HG03558 (cell line): Measurements from ENCODE around the gene LRRC4B.

Experiments used
- ATAC-seq: cut with Tn5 transposase; IDR thresholded peaks from one replicate; pipeline ENCODE4 v1.9.1; 2021; ENCODE audit warnings: moderate number of reproducible peaks; ENCODE audit not compliant: unreplicated experiment; ENCODE audit errors: extremely low read depth

The LRRC4B gene

GRCh38 chr19:50573741-50574461 is 5.7 kb upstream of the LRRC4B start:
- no peak for ATAC-seq

DNA sequence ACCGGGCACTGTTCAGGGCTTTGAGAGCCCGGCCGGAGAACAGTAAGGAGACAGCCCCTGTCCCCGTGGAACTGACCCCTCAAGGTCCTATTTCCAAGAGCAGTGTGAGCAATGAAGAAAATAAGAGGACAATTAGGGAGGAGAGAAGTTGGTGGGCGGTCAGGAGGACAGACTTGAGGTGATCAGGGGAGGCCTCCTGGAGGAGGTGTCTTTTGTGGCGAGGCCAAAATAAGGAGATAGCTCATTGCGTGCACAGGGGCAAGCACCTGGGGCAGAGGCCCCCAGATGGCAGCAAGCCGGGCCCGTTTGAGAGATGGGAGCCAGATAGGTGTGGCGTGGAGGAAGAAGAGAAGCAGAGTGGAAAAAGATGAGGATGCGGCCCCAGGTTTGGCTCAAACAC is 2.8 kb upstream of the LRRC4B start:
- ATAC-seq, result no peak

GRCh38 chr19:50569938-50570540 is 1.8 kb upstream of the LRRC4B start:
- no peak for ATAC-seq

DNA sequence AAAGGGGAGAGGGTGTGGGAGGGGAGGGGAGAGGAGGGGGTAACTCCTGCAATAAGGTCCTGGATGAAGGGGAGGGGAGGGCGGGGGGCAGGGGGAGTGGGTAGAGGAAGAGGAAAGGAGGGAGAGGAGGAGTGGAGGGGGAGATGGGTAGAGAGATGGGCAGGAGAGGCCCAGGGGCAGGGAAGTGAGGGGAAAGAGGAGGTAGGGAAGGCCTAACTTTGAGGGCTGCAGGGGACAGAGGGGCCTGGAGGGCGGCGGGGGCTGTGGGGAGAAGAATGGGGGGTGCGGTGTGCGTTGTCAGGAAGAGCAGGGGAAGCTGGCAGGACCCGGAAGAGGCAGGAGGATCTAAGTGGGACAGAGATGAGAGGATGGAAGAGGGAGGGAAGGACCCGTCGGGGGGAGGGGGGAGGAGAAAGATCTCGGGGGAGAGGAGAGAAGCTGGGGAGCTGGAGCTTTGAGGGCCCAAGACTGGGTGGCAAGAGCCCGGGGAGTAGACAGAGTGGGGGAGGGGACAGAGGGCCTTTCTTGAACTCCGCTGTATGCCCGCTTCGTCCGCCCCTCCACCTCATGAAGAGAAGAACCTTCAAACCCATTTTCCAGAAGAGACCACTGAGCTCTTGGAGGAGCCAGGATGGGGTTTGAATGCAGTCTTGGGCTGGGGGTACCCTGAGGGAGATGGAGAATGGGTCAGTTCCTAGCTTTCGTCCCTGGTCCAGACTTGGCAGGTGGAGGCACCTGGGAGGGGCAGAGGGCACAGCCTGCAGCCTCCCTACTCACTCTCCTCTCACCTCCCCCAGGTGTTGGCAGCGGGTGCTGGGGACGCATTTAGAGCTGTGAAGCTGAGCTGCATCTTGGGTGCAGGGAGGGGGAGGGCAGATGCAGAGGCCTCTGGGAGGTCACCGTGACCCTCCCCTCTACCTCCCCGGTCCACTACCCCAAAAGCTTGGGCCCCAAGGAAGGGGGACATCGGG is 778 bp upstream of the LRRC4B start:
- no peak for ATAC-seq

DNA sequence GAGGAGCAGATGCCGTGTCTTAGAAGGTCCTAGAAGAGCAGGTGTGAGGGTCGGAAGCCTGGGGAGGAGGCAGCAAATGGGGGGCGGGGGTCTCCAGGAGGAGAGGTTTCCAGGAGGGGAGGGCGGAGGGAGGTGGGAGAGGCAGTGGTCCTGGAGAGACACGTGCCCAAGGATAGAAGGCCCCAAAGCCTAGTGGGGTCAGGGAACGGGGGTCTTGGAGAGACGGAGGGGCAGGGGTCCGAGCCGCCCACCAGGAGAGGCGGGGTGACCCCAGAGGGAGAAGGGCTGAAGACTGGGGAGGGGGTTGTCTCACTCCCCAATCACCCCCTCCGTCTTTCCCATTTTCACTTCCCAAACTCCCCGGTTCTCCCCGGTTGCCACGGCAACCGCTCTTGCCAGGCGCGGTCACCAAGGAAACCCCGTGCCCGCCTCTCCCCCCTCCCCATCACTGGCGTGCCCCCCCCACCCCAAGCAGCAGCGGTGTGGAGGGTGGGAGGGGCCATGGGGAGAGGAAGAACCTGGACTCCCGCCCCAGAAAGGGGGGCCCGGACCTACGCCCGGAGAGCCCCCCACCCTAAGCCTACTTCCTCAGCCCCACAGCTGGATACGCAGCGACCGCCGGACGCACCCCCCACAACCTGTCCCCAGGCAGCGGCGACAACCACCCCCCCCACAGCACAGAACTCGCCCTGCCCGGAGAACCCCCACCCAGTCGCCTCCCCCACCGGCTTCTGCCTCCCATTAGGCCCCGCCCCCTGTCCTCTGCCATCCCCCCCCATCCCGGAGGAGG is 988 bp downstream of the LRRC4B start:
- no peak for ATAC-seq

DNA sequence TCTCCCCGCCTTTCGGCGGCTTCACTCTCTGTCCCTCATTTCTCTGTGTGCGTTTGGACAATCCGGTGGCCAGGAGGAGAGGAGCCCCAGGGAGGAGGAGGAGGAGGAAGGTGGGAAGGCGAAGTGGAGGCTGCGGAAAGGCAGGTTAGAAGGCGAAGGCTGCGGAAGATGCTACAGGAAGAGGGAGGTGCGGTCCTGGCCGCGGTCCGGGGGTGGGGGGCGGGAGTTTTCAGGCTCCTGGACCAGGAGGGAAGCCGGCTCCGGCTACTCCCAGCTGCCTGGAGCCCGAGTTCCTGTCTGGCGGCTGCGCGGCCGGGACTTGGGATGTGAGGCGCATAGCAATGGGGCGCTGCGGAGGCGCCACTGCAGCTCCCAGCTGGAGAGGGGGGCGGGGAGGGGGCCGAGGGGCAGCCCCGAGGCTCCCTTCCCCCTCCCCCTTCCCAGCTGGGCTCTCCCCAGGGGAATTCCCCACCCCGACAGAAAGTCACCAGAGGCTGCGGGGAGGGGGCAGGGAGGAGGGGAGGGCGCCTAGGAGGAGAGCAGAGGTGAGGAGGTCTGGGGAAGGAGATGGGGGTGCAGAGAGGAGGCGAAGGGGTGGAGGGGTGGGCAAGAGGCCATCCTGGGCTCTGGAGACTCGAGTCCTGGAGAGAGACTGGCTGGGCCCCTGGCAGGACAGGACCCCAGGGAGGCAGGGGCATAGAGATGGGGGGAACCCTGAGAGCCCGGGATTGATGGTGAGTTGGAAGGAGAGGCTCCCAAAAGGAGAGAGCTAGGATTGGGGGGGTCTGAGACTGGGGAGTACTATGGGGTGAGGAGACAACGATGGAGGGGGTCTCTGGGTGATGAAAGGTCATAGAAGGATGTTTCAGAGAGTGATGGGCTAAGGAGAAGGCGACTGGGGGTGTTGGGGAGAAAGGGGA is 2.0 kb downstream of the LRRC4B start:
- no peak for ATAC-seq

- no peak for ATAC-seq
Measured at GRCh38 chr19:50564229-50565105, 3.8 kb downstream of the LRRC4B start.

DNA sequence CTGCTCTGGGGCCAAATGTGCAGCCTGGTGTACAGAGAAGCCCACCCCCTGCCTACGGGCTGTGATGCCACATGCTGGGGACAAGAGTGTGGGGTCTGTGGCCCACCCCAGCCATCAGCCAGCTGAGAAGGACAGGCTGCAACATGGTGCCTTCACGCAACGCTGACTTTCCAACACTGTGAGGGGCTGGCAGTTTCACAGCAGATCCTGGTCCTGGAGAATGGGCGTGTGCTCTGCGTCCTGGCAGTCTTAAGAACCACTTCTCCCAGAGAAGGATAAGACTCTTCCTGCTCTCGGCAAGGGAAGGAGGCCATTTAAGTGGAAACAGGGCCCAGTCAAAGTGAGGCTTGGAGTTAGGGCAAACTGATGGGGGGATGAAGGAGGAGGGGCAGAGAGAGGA is 4.6 kb downstream of the LRRC4B start:
- no peak for ATAC-seq

DNA sequence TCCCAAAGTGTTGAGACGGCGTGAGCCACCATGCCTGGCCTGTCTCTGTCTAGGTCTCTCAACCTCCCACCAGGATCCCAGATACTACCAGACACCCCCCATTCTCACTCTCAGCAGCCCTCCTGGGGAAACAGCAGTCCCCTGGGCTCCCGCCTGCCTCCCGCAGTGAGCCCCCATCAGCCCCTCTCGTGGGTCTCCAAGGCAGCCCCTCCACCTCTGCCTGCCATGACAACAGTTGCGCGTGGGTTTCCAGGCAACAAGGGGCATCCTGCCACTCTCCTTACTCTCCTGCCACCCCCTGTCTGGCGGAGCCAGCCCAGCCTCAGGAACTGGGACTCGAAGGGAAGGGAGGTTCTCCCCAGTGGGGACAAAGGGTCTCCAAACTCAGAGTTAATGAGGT is 5.2 kb downstream of the LRRC4B start:
- ATAC-seq, result no peak

DNA sequence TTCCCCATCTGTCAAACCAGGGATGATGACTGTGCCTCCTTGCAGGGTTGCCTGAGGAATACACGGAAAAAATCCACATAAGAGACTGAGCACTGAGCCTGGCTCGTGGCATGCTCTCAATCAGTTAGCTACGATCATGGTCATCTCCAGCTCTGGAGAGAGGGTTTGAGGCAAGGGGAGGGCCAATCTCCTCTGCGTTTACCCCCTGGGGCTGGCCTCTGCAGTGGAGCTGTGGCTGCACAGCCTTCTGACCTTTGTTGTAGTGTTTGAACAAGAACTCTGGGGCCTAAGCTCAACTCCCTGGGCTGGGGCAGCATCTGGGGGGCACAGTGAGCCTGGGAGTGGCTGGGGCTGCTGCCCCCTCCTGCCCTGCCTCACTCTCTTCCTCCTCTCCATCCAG is 5.9 kb downstream of the LRRC4B start:
- no peak for ATAC-seq

DNA sequence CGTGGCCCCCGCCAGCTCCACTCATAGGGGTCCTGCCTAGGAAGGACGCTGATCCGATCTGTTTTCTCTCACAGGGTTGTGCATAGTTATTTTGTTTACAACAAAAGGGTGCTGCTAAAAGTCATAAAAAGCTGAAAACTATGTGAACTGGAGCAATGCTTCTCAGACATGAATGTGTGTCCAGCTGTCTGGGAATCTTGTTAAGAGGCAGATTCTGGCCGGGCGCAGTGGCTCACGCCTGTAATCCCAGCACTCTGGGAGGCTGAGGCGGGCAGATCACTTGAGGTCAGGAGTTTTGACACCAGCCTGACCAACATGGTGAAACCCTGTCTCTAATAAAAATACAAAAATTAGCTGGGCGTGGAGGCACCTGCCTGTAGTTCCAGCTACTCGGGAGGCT is 8.6 kb downstream of the LRRC4B start:
- no peak for ATAC-seq

DNA sequence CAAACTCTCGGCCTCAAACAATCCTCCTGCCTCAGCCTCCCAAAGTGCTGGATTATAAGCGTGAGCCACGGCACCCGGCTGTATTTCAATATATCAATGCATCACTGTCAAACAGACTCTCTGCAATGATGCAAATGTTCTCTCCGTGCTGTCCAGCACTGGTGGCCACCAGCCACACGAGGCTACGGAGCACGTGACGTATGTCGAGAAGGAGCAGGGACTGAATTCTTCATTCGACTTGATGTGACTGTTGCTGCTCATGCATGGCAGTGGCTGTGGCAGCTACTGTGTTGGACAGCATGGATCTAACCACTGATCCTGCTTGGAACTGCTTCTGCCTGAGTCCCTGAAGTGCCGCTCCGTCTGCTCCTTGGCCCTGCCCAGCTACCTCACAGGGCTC is 9.8 kb downstream of the LRRC4B start:
- ATAC-seq, result no peak

GRCh38 chr19:50558039-50558438 is 10.2 kb downstream of the LRRC4B start:
- ATAC-seq, result no peak

DNA sequence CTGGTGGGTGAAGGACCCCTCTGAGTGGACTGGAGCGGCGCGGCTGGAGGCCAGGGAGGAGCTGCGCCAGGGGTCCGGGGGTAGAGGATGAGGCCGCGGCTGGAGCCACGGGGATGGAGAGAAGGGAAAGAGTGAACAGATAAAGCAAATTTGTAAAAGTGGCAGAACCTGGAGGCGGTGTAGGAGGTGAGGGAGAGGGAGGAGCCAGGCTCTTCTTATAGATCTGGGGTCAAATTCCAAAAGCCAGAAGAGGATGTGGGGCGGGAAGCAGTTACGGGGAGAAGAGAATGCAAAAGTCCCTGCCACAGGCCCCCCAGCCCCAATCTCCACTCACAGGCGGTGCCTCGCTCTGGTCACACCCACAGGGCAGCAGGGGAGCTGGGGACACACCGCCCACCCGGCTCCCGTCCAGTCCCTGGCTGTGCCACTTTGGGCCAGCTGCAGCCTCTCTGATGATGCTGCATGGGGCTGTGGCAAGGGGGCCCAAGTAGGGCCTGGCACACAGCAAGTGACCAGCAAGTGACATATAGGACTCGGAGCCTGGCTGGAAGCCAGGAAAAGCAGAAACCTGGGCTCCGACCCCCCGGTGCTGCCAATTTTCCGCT is 11.1 kb downstream of the LRRC4B start:
- ATAC-seq, result no peak

- ATAC-seq, result no peak
Measured at GRCh38 chr19:50556282-50557008, 11.8 kb downstream of the LRRC4B start.

- no peak for ATAC-seq
Measured at GRCh38 chr19:50555450-50556281, 12.6 kb downstream of the LRRC4B start.
